ENCODE measurements around the gene KRTAP23-1. TPM values are rescaled to one million over a fixed set of nuclear protein-coding genes. Genes with fewer than 3 reads are reported as not detected.

Gene KRTAP23-1
- total RNA-seq, 2 experiments from 2014 or later, result not detected

- H3K79me2 ChIP-seq (ENCODE audit: insufficient read depth, low read depth, low read length), result no peaks in the 10 kb centered on the region
- no peak overlapping the region for H3K4me3 ChIP-seq (ENCODE audit: low read depth, low read length, poor library complexity, severe bottlenecking)
- H3K9me2 ChIP-seq (ENCODE audit: insufficient read depth, low read length), result no peaks in the 10 kb centered on the region
- TF ChIP-seq EZH2phosphoT487 (IDR thresholded peaks at IDR 0.05; ENCODE audit: borderline replicate concordance, low read depth, low read length) (no peak), CTCF (conservative IDR thresholded peaks at IDR 0.05; ENCODE audit: low read length) (no peak)
- no peaks in the 10 kb centered on the region for H3K36me3 ChIP-seq (ENCODE audit: insufficient read depth, low read length)
- no peak overlapping the region for H2AFZ ChIP-seq (ENCODE audit: low read length)
- no peaks in the 10 kb centered on the region for H4K20me1 ChIP-seq (ENCODE audit: insufficient read depth, low read length)
- BruUV-seq (replicated peaks), result no TSS peak
- H3K4me2 ChIP-seq (ENCODE audit: low read length), result no peak overlapping the region
- ChIA-PET POLR2A (no interaction called here), CTCF (ENCODE audit: unreplicated experiment) (no interaction called here)
- intact Hi-C loops (cut with micrococcal nuclease; ENCODE audit: unreplicated experiment), result no loop called here
- H3K9me3 ChIP-seq (ENCODE audit: low read length), result no peaks in the 10 kb centered on the region
- no peak for DNase-seq (ENCODE audit: low spot score)
- no peak overlapping the region for H3K27ac ChIP-seq (ENCODE audit: low read depth, low read length, poor library complexity, severe bottlenecking)
- no peaks in the 10 kb centered on the region for H3K4me1 ChIP-seq (ENCODE audit: insufficient read depth, low read length, poor library complexity, severe bottlenecking)
Observed at GRCh38 chr21:30391492-30392025, 43.2 kb upstream of the KRTAP23-1 start.

GRCh38 chr21:30382201-30382600, 33.8 kb upstream of the KRTAP23-1 start:
- intact Hi-C loops (cut with micrococcal nuclease; ENCODE audit: unreplicated experiment), result no loop called here
- Histone ChIP-seq H2AFZ (ENCODE audit: low read length) (no peak overlapping the region), H4K20me1 (ENCODE audit: insufficient read depth, low read length) (no peaks in the 10 kb centered on the region), H3K9me2 (ENCODE audit: insufficient read depth, low read length) (no peaks in the 10 kb centered on the region), H3K4me2 (ENCODE audit: low read length) (no peak overlapping the region), H3K27ac (ENCODE audit: low read depth, low read length, poor library complexity, severe bottlenecking) (no peak overlapping the region), H3K9me3 (ENCODE audit: low read length) (no peaks in the 10 kb centered on the region), H3K4me1 (ENCODE audit: insufficient read depth, low read length, poor library complexity, severe bottlenecking) (no peaks in the 10 kb centered on the region), H3K4me3 (ENCODE audit: low read depth, low read length, poor library complexity, severe bottlenecking) (no peak overlapping the region), H3K79me2 (ENCODE audit: insufficient read depth, low read depth, low read length) (no peaks in the 10 kb centered on the region), H3K36me3 (ENCODE audit: insufficient read depth, low read length) (no peaks in the 10 kb centered on the region)
- ChIA-PET CTCF (ENCODE audit: unreplicated experiment) (no interaction called here), POLR2A (no interaction called here)
- DNase-seq (ENCODE audit: low spot score), result no peak
- TF ChIP-seq EZH2phosphoT487 (IDR thresholded peaks at IDR 0.05; ENCODE audit: borderline replicate concordance, low read depth, low read length) (no peak), CTCF (conservative IDR thresholded peaks at IDR 0.05; ENCODE audit: low read length) (no peak)
- BruUV-seq (replicated peaks), result no TSS peak

GRCh38 chr21:30372139-30372770, 23.8 kb upstream of the KRTAP23-1 start, which contains the start of gene KRTAP13-2:
Gene KRTAP13-2, minus strand, starts transcription at chr21:30372271. Its CDS starts 58 bp downstream, at chr21:30372213.
- no peaks in the 10 kb centered on the region for H4K20me1 ChIP-seq (ENCODE audit: insufficient read depth, low read length)
- DNase-seq (ENCODE audit: low spot score), result no peak
- POLR2A ChIA-PET, result interaction anchor here (1.0 to 1.1 kb wide), 2 partner anchors 15 to 197 kb away, joined by 3 to 5 read pairs; no protein-coding TSS in a partner anchor
- H3K9me2 ChIP-seq (ENCODE audit: insufficient read depth, low read length), result no peaks in the 10 kb centered on the region
- CTCF ChIA-PET (ENCODE audit: unreplicated experiment), result no interaction called here
- TF ChIP-seq EZH2phosphoT487 (IDR thresholded peaks at IDR 0.05; ENCODE audit: borderline replicate concordance, low read depth, low read length), result no peak
- no peak for TF ChIP-seq CTCF (conservative IDR thresholded peaks at IDR 0.05; ENCODE audit: low read length)
- no peaks in the 10 kb centered on the region for H3K36me3 ChIP-seq (ENCODE audit: insufficient read depth, low read length)
- intact Hi-C loops (cut with micrococcal nuclease; ENCODE audit: unreplicated experiment), result no loop called here
- BruUV-seq (replicated peaks), result no TSS peak
- no peak within 1 kb of the TSS for H2AFZ ChIP-seq (ENCODE audit: low read length)
- no peak within 1 kb of the TSS for H3K27ac ChIP-seq (ENCODE audit: low read depth, low read length, poor library complexity, severe bottlenecking)
- H3K9me3 ChIP-seq (ENCODE audit: low read length), result no peaks in the 10 kb centered on the region
- no peaks in the 10 kb centered on the region for H3K79me2 ChIP-seq (ENCODE audit: insufficient read depth, low read depth, low read length)
- no peaks in the 10 kb centered on the region for H3K4me1 ChIP-seq (ENCODE audit: insufficient read depth, low read length, poor library complexity, severe bottlenecking)
- no peak within 1 kb of the TSS for H3K4me2 ChIP-seq (ENCODE audit: low read length)
- no peak within 1 kb of the TSS for H3K4me3 ChIP-seq (ENCODE audit: low read depth, low read length, poor library complexity, severe bottlenecking)
